ENCODE data around the gene RBMS2. TPM values are rescaled to one million over a fixed set of nuclear protein-coding genes. Genes with fewer than 3 reads are reported as not detected.
"Not testable (repeated sequence)": the region's sequence is repeated elsewhere in the genome, so short reads cannot be mapped to it uniquely, and the experiment has no call there.

RBMS2 gene
- polyA plus RNA-seq, 4 donors: 2.0 to 23.4 (median 5.8) TPM

DNA sequence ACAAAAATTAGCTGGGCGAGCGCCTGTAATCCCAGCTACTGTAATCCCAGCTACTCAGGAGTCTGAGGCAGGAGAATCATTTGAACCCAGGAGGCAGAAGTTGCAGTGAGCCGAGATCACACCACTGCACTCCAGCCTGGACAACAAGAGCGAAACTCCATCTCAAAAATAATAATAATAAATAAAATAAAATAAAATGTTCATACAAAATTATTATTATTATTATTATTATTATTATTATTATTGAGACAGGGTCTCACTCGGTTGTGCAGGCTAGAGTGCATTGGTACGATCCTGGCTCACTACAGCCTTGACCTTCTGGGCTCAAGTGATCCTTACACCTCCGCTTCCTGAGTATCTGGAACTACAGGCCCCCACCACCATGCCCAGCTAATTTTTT is 55.6 kb downstream of the RBMS2 start:
- not testable (repeated sequence) for FAIRE-seq; DNase-seq; H3K27ac ChIP-seq (ENCODE audit: low read depth in 1 of 3, low read length in 2 of 3); H3K9me3 ChIP-seq (ENCODE audit: control insufficient read depth in 2 of 2, insufficient read depth in 1 of 2, low read depth in 1 of 2, low read length in 1 of 2); H3K4me3 ChIP-seq (ENCODE audit: low read depth in 1 of 3, low read length in 3 of 3); H3K27me3 ChIP-seq (ENCODE audit: control insufficient read depth in 3 of 3, insufficient read depth in 3 of 3, low read length in 3 of 3); H3K4me1 ChIP-seq (ENCODE audit: control insufficient read depth in 3 of 3, insufficient read depth in 2 of 3, low read depth in 1 of 3, low read length in 2 of 3)
- H3K36me3 ChIP-seq (ENCODE audit: control insufficient read depth in 3 of 3, insufficient read depth in 2 of 3, low read depth in 1 of 3, low read length in 3 of 3): peaks cover 0 to 35% (median 7%) of the 10 kb centered on the region in 3 donors
- 94 to 97% (median 96%) methylated on average over 7 of the region's 7 CpGs for WGBS, 3 donors

GRCh38 chr12:56578983-56579546 is 57.4 kb downstream of the RBMS2 start:
- Histone ChIP-seq H3K36me3 (ENCODE audit: control insufficient read depth in 3 of 3, insufficient read depth in 2 of 3, low read depth in 1 of 3, low read length in 3 of 3) (peaks cover 0 to 36% (median 7%) of the 10 kb centered on the region in 3 donors), H3K9me3 (ENCODE audit: control insufficient read depth in 2 of 2, insufficient read depth in 1 of 2, low read depth in 1 of 2, low read length in 1 of 2) (no peaks in the 10 kb centered on the region), H3K27ac (ENCODE audit: low read depth in 1 of 3, low read length in 2 of 3) (no peak overlapping the region), H3K27me3 (ENCODE audit: control insufficient read depth in 3 of 3, insufficient read depth in 3 of 3, low read length in 3 of 3) (no peaks in the 10 kb centered on the region), H3K4me3 (ENCODE audit: low read depth in 1 of 3, low read length in 3 of 3) (no peak overlapping the region), H3K4me1 (ENCODE audit: control insufficient read depth in 3 of 3, insufficient read depth in 2 of 3, low read depth in 1 of 3, low read length in 2 of 3) (no peaks in the 10 kb centered on the region)
- no peak for FAIRE-seq
- DNase-seq: no peak
- 94 to 96% (median 94%) methylated on average over 10 of the region's 10 CpGs for WGBS, 3 donors

DNA sequence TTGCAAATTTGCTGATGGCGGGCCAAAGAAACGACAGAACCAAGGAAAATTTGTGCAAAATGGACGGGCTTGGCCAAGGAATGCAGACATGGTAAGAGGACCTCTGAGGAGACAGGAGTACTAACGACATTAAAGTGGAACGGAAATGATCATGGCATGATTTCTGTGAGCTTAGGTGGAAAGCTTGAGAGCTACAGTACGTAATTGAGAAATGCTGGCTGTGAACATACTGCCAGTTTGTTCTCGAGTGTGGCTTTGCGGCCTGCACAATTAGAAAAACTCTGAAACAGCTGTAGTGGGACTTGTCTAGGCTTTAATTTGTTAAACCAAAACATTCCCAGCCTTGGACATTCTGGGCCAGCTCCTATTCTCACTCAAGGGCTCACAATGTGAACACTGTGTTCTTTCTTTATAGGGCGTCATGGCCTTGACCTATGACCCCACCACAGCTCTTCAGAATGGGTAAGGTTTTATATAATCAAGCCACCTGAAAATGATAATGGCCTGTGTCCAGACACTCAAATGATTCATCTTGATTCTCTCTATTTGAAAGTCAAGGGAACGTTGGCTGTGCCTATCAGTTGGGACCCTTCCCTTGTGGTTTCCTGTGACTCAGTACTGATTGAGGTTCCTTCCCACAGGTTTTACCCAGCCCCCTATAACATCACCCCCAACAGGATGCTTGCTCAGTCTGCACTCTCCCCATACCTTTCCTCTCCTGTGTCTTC is 60.0 kb downstream of the RBMS2 start:
- DNase-seq: no peak
- H3K27ac ChIP-seq (ENCODE audit: low read depth in 1 of 3, low read length in 2 of 3): no peak overlapping the region
- WGBS, 3 donors: 75 to 81% (median 78%) methylated on average over 10 of the region's 10 CpGs
- H3K36me3 ChIP-seq (ENCODE audit: control insufficient read depth in 3 of 3, insufficient read depth in 2 of 3, low read depth in 1 of 3, low read length in 3 of 3): peaks cover 0 to 27% (median 7%) of the 10 kb centered on the region in 3 donors
- H3K4me3 ChIP-seq (ENCODE audit: low read depth in 1 of 3, low read length in 3 of 3): no peak overlapping the region
- H3K27me3 ChIP-seq (ENCODE audit: control insufficient read depth in 3 of 3, insufficient read depth in 3 of 3, low read length in 3 of 3): no peaks in the 10 kb centered on the region
- H3K9me3 ChIP-seq (ENCODE audit: control insufficient read depth in 2 of 2, insufficient read depth in 1 of 2, low read depth in 1 of 2, low read length in 1 of 2): no peaks in the 10 kb centered on the region
- no peaks in the 10 kb centered on the region for H3K4me1 ChIP-seq (ENCODE audit: control insufficient read depth in 3 of 3, insufficient read depth in 2 of 3, low read depth in 1 of 3, low read length in 2 of 3)
- no peak for FAIRE-seq

GRCh38 chr12:56585098-56585497 is 63.5 kb downstream of the RBMS2 start:
- no peak overlapping the region for H3K4me3 ChIP-seq (ENCODE audit: low read depth in 1 of 3, low read length in 3 of 3)
- no peaks in the 10 kb centered on the region for H3K9me3 ChIP-seq (ENCODE audit: control insufficient read depth in 2 of 2, insufficient read depth in 1 of 2, low read depth in 1 of 2, low read length in 1 of 2)
- FAIRE-seq (no peak), DNase-seq (no peak)
- no peaks in the 10 kb centered on the region for H3K27me3 ChIP-seq (ENCODE audit: control insufficient read depth in 3 of 3, insufficient read depth in 3 of 3, low read length in 3 of 3)
- H3K4me1 ChIP-seq (ENCODE audit: control insufficient read depth in 3 of 3, insufficient read depth in 2 of 3, low read depth in 1 of 3, low read length in 2 of 3): peaks cover 0 to 5% (median 0%) of the 10 kb centered on the region in 3 donors
- WGBS, 3 donors: 93 to 94% (median 94%) methylated on average over 4 of the region's 4 CpGs
- H3K36me3 ChIP-seq (ENCODE audit: control insufficient read depth in 3 of 3, insufficient read depth in 2 of 3, low read depth in 1 of 3, low read length in 3 of 3): peaks cover 0 to 34% (median 9%) of the 10 kb centered on the region in 3 donors
- H3K27ac ChIP-seq (ENCODE audit: low read depth in 1 of 3, low read length in 2 of 3): no peak overlapping the region

GRCh38 chr12:56589783-56590182 is 68.2 kb downstream of the RBMS2 start:
- DNase-seq (peak; percentile 30 to 55), FAIRE-seq (no peak)
- WGBS, 3 donors: 69 to 86% (median 78%) methylated on average over 1 of the region's 1 CpG
- Histone ChIP-seq H3K36me3 (ENCODE audit: control insufficient read depth in 3 of 3, insufficient read depth in 2 of 3, low read depth in 1 of 3, low read length in 3 of 3) (peaks cover 0 to 24% (median 2%) of the 10 kb centered on the region in 3 donors), H3K4me3 (ENCODE audit: low read depth in 1 of 3, low read length in 3 of 3) (no peak overlapping the region), H3K4me1 (ENCODE audit: control insufficient read depth in 3 of 3, insufficient read depth in 2 of 3, low read depth in 1 of 3, low read length in 2 of 3) (peaks cover 0 to 9% (median 0%) of the 10 kb centered on the region in 3 donors), H3K27ac (ENCODE audit: low read depth in 1 of 3, low read length in 2 of 3) (no peak overlapping the region), H3K27me3 (ENCODE audit: control insufficient read depth in 3 of 3, insufficient read depth in 3 of 3, low read length in 3 of 3) (no peaks in the 10 kb centered on the region), H3K9me3 (ENCODE audit: control insufficient read depth in 2 of 2, insufficient read depth in 1 of 2, low read depth in 1 of 2, low read length in 1 of 2) (no peaks in the 10 kb centered on the region)

- peaks cover 0 to 24% (median 2%) of the 10 kb centered on the region in 3 donors for H3K36me3 ChIP-seq (ENCODE audit: control insufficient read depth in 3 of 3, insufficient read depth in 2 of 3, low read depth in 1 of 3, low read length in 3 of 3)
- H3K9me3 ChIP-seq (ENCODE audit: control insufficient read depth in 2 of 2, insufficient read depth in 1 of 2, low read depth in 1 of 2, low read length in 1 of 2): no peaks in the 10 kb centered on the region
- H3K27me3 ChIP-seq (ENCODE audit: control insufficient read depth in 3 of 3, insufficient read depth in 3 of 3, low read length in 3 of 3): no peaks in the 10 kb centered on the region
- H3K4me3 ChIP-seq (ENCODE audit: low read depth in 1 of 3, low read length in 3 of 3): no peak overlapping the region
- H3K4me1 ChIP-seq (ENCODE audit: control insufficient read depth in 3 of 3, insufficient read depth in 2 of 3, low read depth in 1 of 3, low read length in 2 of 3): peaks cover 0 to 9% (median 0%) of the 10 kb centered on the region in 3 donors
- 58 to 66% (median 62%) methylated on average over 3 of the region's 3 CpGs for WGBS, 3 donors
- FAIRE-seq (no peak), DNase-seq (peak; percentile 35)
- no peak overlapping the region for H3K27ac ChIP-seq (ENCODE audit: low read depth in 1 of 3, low read length in 2 of 3)
Measured at GRCh38 chr12:56590237-56590830, 68.7 kb downstream of the RBMS2 start.

DNA sequence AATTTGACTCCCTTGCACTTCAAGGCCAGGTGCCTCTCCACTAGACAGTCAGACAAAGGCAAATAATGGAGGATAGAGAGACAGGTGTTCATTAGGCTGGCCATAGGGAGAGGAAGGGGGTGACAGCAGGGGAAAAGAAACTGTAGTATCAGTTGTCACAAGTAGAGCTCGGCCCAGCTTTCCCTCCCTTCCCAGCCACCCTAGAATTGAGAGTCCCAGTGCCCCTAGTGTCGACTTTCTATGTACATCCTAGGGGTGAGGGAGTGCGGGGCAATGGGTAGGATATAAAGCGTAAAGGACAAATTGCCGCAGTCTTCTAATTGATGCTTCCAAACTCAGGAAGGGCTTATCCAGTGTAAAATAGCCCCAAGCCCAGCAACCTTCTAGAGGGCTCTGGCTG is 69.5 kb downstream of the RBMS2 start:
- WGBS, 3 donors: 78 to 92% (median 82%) methylated on average over 5 of the region's 5 CpGs
- H3K4me1 ChIP-seq (ENCODE audit: control insufficient read depth in 3 of 3, insufficient read depth in 2 of 3, low read depth in 1 of 3, low read length in 2 of 3): peaks cover 0 to 9% (median 0%) of the 10 kb centered on the region in 3 donors
- FAIRE-seq (no peak), DNase-seq (no peak)
- H3K9me3 ChIP-seq (ENCODE audit: control insufficient read depth in 2 of 2, insufficient read depth in 1 of 2, low read depth in 1 of 2, low read length in 1 of 2): no peaks in the 10 kb centered on the region
- peaks cover 0 to 26% (median 4%) of the 10 kb centered on the region in 3 donors for H3K36me3 ChIP-seq (ENCODE audit: control insufficient read depth in 3 of 3, insufficient read depth in 2 of 3, low read depth in 1 of 3, low read length in 3 of 3)
- no peak overlapping the region for H3K4me3 ChIP-seq (ENCODE audit: low read depth in 1 of 3, low read length in 3 of 3)
- no peak overlapping the region for H3K27ac ChIP-seq (ENCODE audit: low read depth in 1 of 3, low read length in 2 of 3)
- H3K27me3 ChIP-seq (ENCODE audit: control insufficient read depth in 3 of 3, insufficient read depth in 3 of 3, low read length in 3 of 3): no peaks in the 10 kb centered on the region

DNA sequence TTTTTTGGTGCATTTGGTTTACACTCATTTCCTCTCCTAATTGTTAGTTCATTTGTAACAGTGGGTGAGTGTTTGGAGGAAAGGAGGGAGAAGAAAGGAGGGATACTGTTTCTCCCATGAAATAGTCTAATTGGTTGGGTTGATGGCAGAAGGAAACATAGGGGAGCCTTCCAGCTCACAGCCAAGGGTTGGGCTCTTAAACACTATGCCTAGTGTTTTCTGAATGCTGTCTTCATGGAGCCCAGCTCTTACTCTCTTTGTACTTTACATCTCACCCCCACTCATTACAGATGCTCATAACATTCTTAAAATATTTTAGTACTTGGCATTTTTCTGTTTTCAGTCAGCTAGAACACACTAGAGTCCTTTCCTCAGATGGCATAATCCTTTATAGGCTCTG is 70.3 kb downstream of the RBMS2 start:
- Histone ChIP-seq H3K4me3 (ENCODE audit: low read depth in 1 of 3, low read length in 3 of 3) (no peak overlapping the region), H3K27ac (ENCODE audit: low read depth in 1 of 3, low read length in 2 of 3) (no peak overlapping the region), H3K27me3 (ENCODE audit: control insufficient read depth in 3 of 3, insufficient read depth in 3 of 3, low read length in 3 of 3) (no peaks in the 10 kb centered on the region), H3K4me1 (ENCODE audit: control insufficient read depth in 3 of 3, insufficient read depth in 2 of 3, low read depth in 1 of 3, low read length in 2 of 3) (peaks cover 0 to 9% (median 0%) of the 10 kb centered on the region in 3 donors), H3K36me3 (ENCODE audit: control insufficient read depth in 3 of 3, insufficient read depth in 2 of 3, low read depth in 1 of 3, low read length in 3 of 3) (peaks cover 3 to 32% (median 8%) of the 10 kb centered on the region in 3 donors), H3K9me3 (ENCODE audit: control insufficient read depth in 2 of 2, insufficient read depth in 1 of 2, low read depth in 1 of 2, low read length in 1 of 2) (no peaks in the 10 kb centered on the region)
- DNase-seq (no peak), FAIRE-seq (no peak)

Data from small intestine (tissue), 7 donors.